ENCODE results near the gene HOXB2. TPM values are rescaled to one million over a fixed set of nuclear protein-coding genes. Genes with fewer than 3 reads are reported as not detected.

Gene HOXB2
- total and polyA plus RNA-seq, 8 donors: 6.7 to 83.0 (median 12.4) TPM

- H3K4me1 ChIP-seq: peaks cover 18 to 94% (median 59%) of the 10 kb centered on the region in 4 donors
- peak overlapping the region; percentile 27 to 57 (median 34) for H3K4me3 ChIP-seq
- no peaks in the 10 kb centered on the region for H3K9me3 ChIP-seq
- intact Hi-C loops (cut with DNase I; ENCODE audit: low total_unique reads): no loop called here
- peak overlapping the region; percentile 14 to 95 (median 93) for H3K27ac ChIP-seq
- H3K36me3 ChIP-seq: no peaks in the 10 kb centered on the region
- peaks cover 0 to 100% (median 47%) of the 10 kb centered on the region in 3 donors for H3K27me3 ChIP-seq
- TF ChIP-seq POLR2AphosphoS5 (IDR thresholded peaks at IDR 0.05) (no peak), CTCF (IDR thresholded peaks at IDR 0.05) (no peak), POLR2A (IDR thresholded peaks at IDR 0.05) (no peak), EP300 (IDR thresholded peaks at IDR 0.05) (no peak)
- DNase-seq: no peak
- WGBS, 5 donors: 15 to 21% (median 19%) methylated on average over 33 of the region's 33 CpGs
These were observed 23.8 kb upstream of the HOXB2 start for GRCh38 chr17:48568499-48569239.

DNA sequence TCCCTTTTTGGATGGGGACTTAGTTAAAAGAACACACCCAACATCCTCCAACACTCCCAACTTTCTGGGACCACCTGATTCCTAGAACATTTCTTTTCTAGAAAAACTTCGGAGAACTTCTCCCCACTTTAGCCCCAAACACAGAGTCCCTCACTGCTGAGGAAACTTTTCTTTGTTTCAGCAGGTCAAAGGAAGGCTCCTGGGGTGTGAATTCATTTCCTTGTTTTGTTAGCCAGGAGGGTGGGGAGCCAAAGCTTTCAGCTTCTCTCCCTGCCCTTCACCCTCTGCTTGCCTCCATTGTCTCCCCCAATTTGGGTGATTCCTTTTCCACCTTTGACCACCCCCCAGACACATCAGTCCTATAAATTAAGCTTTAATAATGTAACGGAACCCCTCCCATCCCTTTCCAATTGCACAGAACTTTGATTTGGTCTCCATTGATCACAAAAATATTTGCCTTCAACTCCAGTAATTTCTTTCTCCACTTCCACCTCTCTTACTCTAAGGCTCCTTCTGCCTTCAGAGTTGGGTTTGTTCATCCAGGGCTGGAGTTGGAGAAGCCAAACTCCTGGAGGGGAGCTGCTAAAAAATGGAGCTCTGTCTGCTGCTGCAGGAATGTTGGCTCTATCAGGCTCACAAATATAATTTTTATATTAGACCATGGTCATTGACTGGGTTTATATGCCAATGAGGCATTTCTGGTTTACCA is 22.9 kb upstream of the HOXB2 start:
- Histone ChIP-seq H3K27ac (peak overlapping the region in 4 of 5 donors; percentile 54 to 95 (median 93)), H3K27me3 (peaks cover 0 to 100% (median 46%) of the 10 kb centered on the region in 3 donors), H3K4me3 (peak overlapping the region; percentile 27 to 57 (median 34)), H3K4me1 (peaks cover 24 to 94% (median 61%) of the 10 kb centered on the region in 4 donors), H3K9me3 (no peaks in the 10 kb centered on the region), H3K36me3 (no peaks in the 10 kb centered on the region)
- TF ChIP-seq EP300 (IDR thresholded peaks at IDR 0.05) (no peak), POLR2AphosphoS5 (IDR thresholded peaks at IDR 0.05) (no peak), CTCF (IDR thresholded peaks at IDR 0.05) (no peak), POLR2A (IDR thresholded peaks at IDR 0.05) (no peak)
- WGBS, 5 donors: 36 to 48% (median 43%) methylated on average over 2 of the region's 2 CpGs
- intact Hi-C loops (cut with DNase I; ENCODE audit: low total_unique reads): no loop called here
- no peak for DNase-seq

DNA sequence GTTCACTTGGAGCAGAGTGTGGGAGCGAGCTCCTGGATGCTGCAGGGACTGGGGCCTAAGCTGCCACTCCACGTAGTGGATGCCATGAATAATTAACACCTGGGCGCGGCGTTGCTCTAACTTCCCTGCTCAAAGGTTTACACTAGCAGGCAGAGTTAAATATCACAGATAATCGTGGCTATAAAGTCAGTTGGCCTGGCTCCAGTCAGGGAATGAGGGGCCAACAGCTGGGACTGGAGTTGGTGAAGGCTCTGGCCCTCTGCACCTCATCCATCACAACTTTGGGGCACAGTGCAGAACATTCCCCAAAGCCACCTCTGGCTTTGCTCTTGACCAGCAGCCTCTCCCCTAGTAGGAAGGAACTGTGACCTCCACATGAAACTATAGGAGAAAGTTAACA is 22.3 kb upstream of the HOXB2 start:
- intact Hi-C loops (cut with DNase I; ENCODE audit: low total_unique reads): no loop called here
- Histone ChIP-seq H3K4me3 (peak overlapping the region in 1 of 4 donors; percentile 4), H3K36me3 (no peaks in the 10 kb centered on the region), H3K9me3 (no peaks in the 10 kb centered on the region), H3K27ac (peak overlapping the region; percentile 5 to 95 (median 93)), H3K4me1 (peaks cover 28 to 95% (median 61%) of the 10 kb centered on the region in 4 donors), H3K27me3 (peaks cover 0 to 100% (median 52%) of the 10 kb centered on the region in 3 donors)
- no peak for TF ChIP-seq POLR2A (IDR thresholded peaks at IDR 0.05)
- TF ChIP-seq CTCF (IDR thresholded peaks at IDR 0.05): no peak
- TF ChIP-seq POLR2AphosphoS5 (IDR thresholded peaks at IDR 0.05): no peak
- no peak for TF ChIP-seq EP300 (IDR thresholded peaks at IDR 0.05)
- 19 to 49% (median 32%) methylated on average over 6 of the region's 6 CpGs for WGBS, 5 donors
- no peak for DNase-seq

DNA sequence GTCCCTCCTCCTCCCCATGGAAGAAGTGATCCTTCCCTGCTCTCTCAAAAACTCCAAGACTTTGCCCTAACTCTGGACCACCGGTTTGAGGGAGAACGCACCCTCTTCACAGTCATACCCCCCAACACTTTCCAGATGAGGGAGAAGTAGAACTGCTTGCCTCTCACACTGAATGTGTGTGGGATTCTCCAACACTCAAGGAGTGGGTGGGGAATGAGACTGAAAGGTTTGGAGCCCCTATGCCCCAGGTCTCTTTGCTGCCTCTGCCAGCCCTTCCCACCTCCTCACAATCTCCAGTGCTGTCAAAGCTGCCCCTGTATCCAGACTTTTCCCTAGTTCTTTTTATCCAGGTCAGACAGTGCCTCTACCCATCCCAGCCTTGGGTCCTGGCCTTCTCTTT is 21.8 kb upstream of the HOXB2 start:
- Histone ChIP-seq H3K9me3 (no peaks in the 10 kb centered on the region), H3K27me3 (peaks cover 0 to 99% (median 55%) of the 10 kb centered on the region in 3 donors), H3K27ac (peak overlapping the region; percentile 5 to 95 (median 93)), H3K36me3 (no peaks in the 10 kb centered on the region), H3K4me3 (no peak overlapping the region), H3K4me1 (peaks cover 32 to 95% (median 64%) of the 10 kb centered on the region in 4 donors)
- TF ChIP-seq POLR2A (IDR thresholded peaks at IDR 0.05) (no peak), POLR2AphosphoS5 (IDR thresholded peaks at IDR 0.05) (no peak)
- DNase-seq: no peak
- 39 to 59% (median 44%) methylated on average over 2 of the region's 2 CpGs for WGBS, 5 donors
- intact Hi-C loops (cut with DNase I; ENCODE audit: low total_unique reads): no loop called here
